ENCODE results near the gene ATL2.
"Not testable (repeated sequence)": the region's sequence is repeated elsewhere in the genome, so short reads cannot be mapped to it uniquely, and the experiment has no call there.

Gene ATL2

GRCh38 chr2:38322224-38322914, 54.7 kb downstream of the ATL2 start:
- no peak for DNase-seq

- DNase-seq, result not testable (repeated sequence)
These were observed 57.8 kb downstream of the ATL2 start for GRCh38 chr2:38319240-38319639.

- no peak for DNase-seq
These were observed 59.3 kb downstream of the ATL2 start for GRCh38 chr2:38317725-38318124.

GRCh38 chr2:38315707-38316333, 61.3 kb downstream of the ATL2 start:
- DNase-seq, result peak; percentile 12 to 65

- DNase-seq, result no peak
These were observed 68.3 kb downstream of the ATL2 start for GRCh38 chr2:38308821-38309220.

GRCh38 chr2:38301969-38302702, 74.9 kb downstream of the ATL2 start:
- no peak for DNase-seq

GRCh38 chr2:38301340-38301968, 75.6 kb downstream of the ATL2 start:
- DNase-seq, result no peak

GRCh38 chr2:38298539-38298938, 78.5 kb downstream of the ATL2 start:
- DNase-seq, result no peak

GRCh38 chr2:38296197-38296780, 80.8 kb downstream of the ATL2 start:
- no peak for DNase-seq

GRCh38 chr2:38294597-38294996, 82.5 kb downstream of the ATL2 start:
- DNase-seq, result no peak

GRCh38 chr2:38293152-38293865, 83.8 kb downstream of the ATL2 start:
- no peak for DNase-seq

- DNase-seq, result no peak
These were observed 86.7 kb downstream of the ATL2 start for GRCh38 chr2:38290332-38290731.

- DNase-seq, result no peak
These were observed 92.1 kb downstream of the ATL2 start for GRCh38 chr2:38284971-38285370.

GRCh38 chr2:38281095-38281742, 95.9 kb downstream of the ATL2 start:
- no peak for DNase-seq

GRCh38 chr2:38279201-38279600, 97.9 kb downstream of the ATL2 start:
- no peak for DNase-seq

GRCh38 chr2:38278117-38278438, 99.0 kb downstream of the ATL2 start:
- DNase-seq, result not testable (repeated sequence)

- DNase-seq, result no peak
These were observed 99.6 kb downstream of the ATL2 start for GRCh38 chr2:38277245-38278116.

- peak; percentile 40 to 56 for DNase-seq
These were observed 102.5 kb downstream of the ATL2 start for GRCh38 chr2:38274286-38275276.

GRCh38 chr2:38271697-38272096, 105.4 kb downstream of the ATL2 start:
- no peak for DNase-seq

GRCh38 chr2:38269421-38269820, 107.7 kb downstream of the ATL2 start:
- no peak for DNase-seq
